Adipose tissue (tissue), 3 donors: Measurements from ENCODE around the gene NME7. TPM values are rescaled to one million over a fixed set of nuclear protein-coding genes. Genes with fewer than 3 reads are reported as not detected.
"Not testable (repeated sequence)": the region's sequence is repeated elsewhere in the genome, so short reads cannot be mapped to it uniquely, and the experiment has no call there.

Experiments used
- H3K27ac ChIP-seq: one replicate; pipeline ENCODE4 v1.5.1; 2013; ENCODE audit warnings: low read depth, low read length
- WGBS, 3 donors: extraction: QIAGEN DNeasy Blood & Tissue Kit; methylation state at CpG; one replicate each; pipeline ENCODE4 v1.1.7; 2013; 5-methylcytosine and 5-hydroxymethylcytosine counted together
- polyA plus RNA-seq, 3 donors: library from polyadenylated mRNA; stranded (reverse); fragments of 200-250 nt; gene quantifications; one replicate each; pipeline ENCODE4 v1.2.3, GENCODE V29; 2013
- donor health status: healthy with polysubstance abuse.
- donor health status: Bipolar disorder and iron deficiency.
- donor health status: healthy.

NME7 gene
- 10 to 100 TPM in 1 of 3 donors, 1 to 10 TPM in 2; 7.2 to 14.3 (median 7.5) TPM for polyA plus RNA-seq

DNA sequence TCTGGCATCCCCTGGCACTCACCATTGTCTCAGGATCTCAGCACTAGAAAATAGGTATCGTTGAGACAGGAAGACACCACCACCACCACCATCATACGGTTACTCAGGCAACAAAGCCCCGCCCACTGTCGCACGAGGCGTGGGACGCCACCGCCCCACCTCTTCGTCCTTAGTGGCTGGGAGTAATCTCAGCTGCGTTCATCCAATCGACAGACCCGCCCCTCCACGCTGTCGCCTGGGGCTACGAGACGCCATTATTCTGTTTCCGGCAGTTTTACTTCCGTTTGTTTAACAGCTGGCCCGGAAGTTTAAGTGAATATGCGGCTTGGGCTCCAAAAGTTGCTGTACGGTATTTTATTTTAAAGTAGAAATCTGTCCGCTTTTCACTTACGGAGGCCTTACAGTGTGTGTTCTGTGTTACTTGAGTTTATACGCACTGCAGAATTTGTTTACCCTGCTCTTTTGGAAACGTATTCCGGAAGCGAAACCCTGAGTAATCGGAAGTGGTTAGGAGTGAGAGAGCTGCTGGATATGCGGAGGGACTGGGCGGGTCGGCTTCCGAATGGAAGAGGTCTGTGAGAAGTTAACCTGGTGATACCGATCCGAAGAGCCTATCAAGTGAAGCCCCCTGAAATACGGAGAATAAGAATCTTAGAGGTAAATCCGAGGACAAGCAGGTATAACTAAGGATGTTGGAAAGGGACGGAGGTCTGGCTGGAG, at the start of gene NME7, which contains the start of gene BLZF1:
Gene NME7 (minus strand): TSS at position 112 of the 720 bp plus-strand sequence. CDS start 87 bp downstream, at position 25.
Gene BLZF1 (plus strand): TSS at position 510 of the 720 bp plus-strand sequence. CDS start 1,328 bp downstream, outside the sequence.
- no peak within 1 kb of the TSS for H3K27ac ChIP-seq
- 0% methylated on average over 37 of the region's 37 CpGs for WGBS, 3 donors

- no peak overlapping the region for H3K27ac ChIP-seq
- WGBS, 3 donors: 84 to 95% (median 86%) methylated on average over 2 of the region's 2 CpGs
These were observed 47.4 kb upstream of the NME7 start for GRCh38 chr1:169414952-169415351.

DNA sequence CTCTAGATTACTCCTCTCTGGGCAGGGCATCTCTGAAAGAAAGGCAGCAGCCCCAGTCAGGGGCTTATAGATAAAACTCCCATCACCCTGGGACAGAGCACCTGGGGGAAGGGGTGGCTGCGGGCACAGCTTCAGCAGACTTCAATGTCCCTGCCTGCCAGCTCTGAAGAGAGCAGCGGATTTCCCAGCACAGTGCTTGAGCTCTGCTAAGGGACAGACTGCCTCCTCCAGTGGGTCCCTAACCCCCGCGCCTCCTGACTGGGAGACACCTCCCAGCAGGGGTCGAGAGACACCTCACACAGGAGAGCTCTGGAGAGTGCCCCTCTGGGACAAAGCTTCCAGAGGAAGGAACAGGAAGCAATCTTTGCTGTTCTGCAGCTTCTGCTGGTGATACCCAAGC, 40.7 kb upstream of the NME7 start:
- 90 to 99% (median 95%) methylated on average over 5 of the region's 5 CpGs for WGBS, 3 donors
- not testable (repeated sequence) for H3K27ac ChIP-seq

GRCh38 chr1:169402578-169402977, 35.0 kb upstream of the NME7 start:
- not testable (repeated sequence) for H3K27ac ChIP-seq
- WGBS, 3 donors: 88 to 100% (median 89%) methylated on average over 1 of the region's 1 CpG

GRCh38 chr1:169395955-169396354, 28.4 kb upstream of the NME7 start:
- whole genome bisulfite sequencing, 3 donors: 97 to 99% (median 98%) methylated on average over 3 of the region's 3 CpGs
- no peak overlapping the region for H3K27ac ChIP-seq

DNA sequence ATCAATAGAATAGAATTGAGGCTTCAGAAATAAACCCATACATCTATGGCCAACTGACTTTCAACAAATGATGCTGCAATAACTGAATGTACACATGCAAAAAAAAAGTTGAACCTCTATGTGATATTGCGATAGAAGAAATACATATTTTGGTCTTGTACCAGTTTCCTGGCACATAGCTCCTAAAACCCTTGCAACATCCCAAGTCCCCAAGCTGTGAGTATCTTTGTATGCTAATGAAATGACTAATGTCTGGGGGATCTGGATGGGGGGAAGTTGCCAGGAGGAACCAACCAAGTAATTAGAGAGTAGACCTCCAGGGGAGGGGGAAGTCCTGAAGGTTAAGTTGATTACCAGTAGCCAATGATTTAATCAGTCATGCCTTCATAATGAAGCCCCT, 24.8 kb upstream of the NME7 start:
- WGBS, 3 donors: 57 to 100% (median 79%) methylated on average over 1 of the region's 1 CpG

DNA sequence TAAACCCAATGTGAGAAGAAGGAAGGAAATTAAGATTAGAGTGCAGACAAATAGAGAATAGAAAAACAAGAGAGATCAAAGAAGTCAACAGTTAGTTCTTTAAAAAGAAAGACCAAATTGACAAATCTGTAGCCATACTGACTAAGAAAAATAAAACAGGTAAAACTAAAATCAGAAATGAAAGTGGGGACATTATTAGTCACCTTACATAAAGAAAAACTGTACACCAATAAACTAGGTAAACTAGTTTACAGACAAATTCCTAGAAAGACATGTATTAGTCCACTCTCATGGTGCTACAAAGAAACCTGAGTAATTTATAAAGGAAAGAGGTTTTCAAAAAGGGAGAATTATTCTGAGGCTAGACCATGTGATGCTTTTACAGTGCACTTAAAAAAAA, 22.7 kb upstream of the NME7 start:
- no peak overlapping the region for H3K27ac ChIP-seq

More for the DNA sequence above, 24.8 kb upstream of the NME7 start:
- H3K27ac ChIP-seq: no peak overlapping the region

DNA sequence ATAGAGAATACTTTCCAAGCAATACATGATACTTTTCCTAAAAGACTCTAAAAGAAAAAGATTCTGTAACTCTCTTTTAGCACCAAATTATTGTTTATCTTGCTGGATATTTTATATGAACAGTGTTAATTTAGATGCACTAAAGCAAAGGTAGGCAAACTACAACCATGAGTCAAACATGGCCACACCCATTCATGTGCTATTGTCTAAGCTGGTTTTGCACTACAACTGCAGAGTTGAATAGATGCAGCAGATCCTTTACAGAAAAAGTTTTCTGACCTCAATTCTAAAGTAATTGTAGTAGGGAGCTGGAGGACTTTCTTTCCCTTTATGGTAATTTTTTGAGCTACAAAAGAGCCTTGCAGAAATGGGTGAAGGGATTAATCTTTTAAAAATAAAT, 19.8 kb upstream of the NME7 start:
- H3K27ac ChIP-seq: no peak overlapping the region

- H3K27ac ChIP-seq: no peak overlapping the region
- 71 to 85% (median 73%) methylated on average over 4 of the region's 4 CpGs for WGBS, 3 donors
These were observed 15.9 kb upstream of the NME7 start for GRCh38 chr1:169383449-169383848.

- H3K27ac ChIP-seq: no peak overlapping the region
These were observed 13.6 kb upstream of the NME7 start for GRCh38 chr1:169381162-169381561.

GRCh38 chr1:169371404-169371803, 3.8 kb upstream of the NME7 start:
- no peak overlapping the region for H3K27ac ChIP-seq
- WGBS, 3 donors: 39 to 63% (median 61%) methylated on average over 1 of the region's 1 CpG

GRCh38 chr1:169368406-169368769, 791 bp upstream of the NME7 start:
- no peak overlapping the region for H3K27ac ChIP-seq
- 0% methylated on average over 16 of the region's 16 CpGs for WGBS, 3 donors

DNA sequence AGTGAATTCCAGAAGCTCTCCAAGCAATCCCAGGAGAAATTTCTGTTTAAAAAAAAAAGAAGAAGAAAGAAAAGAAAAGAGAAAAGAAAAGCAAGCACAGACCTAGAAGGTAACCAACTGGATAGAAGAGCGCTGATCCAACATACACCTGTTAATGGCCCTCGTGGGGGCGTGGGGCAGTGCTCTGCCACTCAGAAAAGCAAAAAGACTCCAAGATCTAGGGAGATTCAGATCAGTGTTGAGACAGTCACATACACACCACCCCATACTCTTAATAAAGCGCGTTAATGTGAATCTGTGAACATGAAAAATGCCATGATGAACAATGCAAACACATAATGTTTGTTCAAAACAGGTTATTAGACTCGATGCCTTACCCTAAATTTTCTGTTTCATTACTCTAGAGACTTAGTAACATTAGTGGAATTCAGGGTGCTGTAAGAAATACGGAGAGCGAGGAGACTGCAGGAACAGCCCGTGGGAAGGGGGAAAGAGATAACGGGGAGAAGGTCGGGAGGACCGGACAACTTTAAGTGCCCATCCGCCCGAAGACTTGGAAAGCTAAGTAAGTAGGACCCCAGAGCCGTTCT, 406 bp downstream of the NME7 start:
- H3K27ac ChIP-seq: no peak overlapping the region
- 5 to 12% (median 11%) methylated on average over 15 of the region's 15 CpGs for WGBS, 3 donors

DNA sequence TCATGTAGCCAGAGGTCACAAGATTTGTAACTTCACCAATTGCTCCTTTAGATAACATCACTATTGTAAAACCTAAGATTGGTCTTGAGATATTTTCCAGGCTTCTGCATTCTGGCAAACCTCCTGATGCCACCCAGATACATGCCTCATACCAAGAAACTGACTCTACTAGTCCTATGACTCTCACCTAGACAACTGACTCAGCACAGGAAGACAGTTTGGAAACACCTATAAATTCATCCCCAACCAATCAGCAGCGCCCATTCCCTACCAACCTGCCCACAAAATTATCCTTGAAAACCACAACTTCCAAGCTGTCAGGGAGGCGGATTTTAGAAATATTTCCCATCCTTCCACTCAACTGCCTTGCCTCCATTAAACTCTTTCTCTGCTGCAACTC, 2.6 kb downstream of the NME7 start:
- 94 to 97% (median 94%) methylated on average over 2 of the region's 2 CpGs for WGBS, 3 donors

GRCh38 chr1:169363046-169363730, 4.4 kb downstream of the NME7 start:
- WGBS, 3 donors: 78 to 91% (median 80%) methylated on average over 5 of the region's 5 CpGs

More for the DNA sequence above, 2.6 kb downstream of the NME7 start:
- no peak overlapping the region for H3K27ac ChIP-seq

DNA sequence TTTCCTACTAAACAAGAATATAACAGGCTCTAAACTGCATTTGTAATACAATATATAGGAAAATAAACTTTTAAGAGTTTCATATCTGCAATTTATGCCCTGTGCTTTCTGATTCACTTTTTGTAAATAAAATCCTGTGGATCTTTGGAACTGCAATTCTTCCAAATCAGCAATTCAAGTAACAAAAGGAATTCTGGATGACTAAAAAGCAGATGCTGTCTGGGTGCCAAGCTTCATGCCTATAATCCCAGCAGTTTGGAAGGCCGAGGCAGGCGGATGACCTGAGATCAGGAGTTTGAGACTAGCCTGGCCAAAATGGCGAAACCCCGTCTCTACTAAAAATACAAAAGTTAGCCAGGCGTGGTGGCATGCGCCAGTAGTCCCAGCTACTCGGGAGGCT, 6.3 kb downstream of the NME7 start:
- 78 to 97% (median 90%) methylated on average over 7 of the region's 7 CpGs for WGBS, 3 donors
- no peak overlapping the region for H3K27ac ChIP-seq

More at GRCh38 chr1:169363046-169363730, 4.4 kb downstream of the NME7 start:
- H3K27ac ChIP-seq: no peak overlapping the region

DNA sequence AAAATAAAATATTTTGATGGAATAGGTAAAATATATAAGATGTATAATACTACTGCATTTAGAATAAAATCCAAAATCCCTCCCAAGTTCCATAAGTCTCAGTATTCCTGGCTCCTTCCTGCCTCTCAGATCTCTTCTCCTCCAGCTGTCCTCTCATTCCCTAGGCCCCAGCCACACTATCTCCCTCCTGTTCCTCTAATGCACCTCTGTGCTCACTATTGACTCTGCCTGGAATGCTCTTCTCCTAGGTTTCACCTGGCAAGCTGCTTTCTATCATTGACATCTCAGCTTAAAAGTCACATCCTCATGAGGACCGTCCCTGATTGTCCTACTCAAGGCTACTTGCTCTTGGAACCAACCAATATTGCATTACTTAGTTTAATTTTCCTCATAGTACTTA, 7.2 kb downstream of the NME7 start:
- WGBS, 3 donors: 93 to 97% (median 96%) methylated on average over 1 of the region's 1 CpG
- H3K27ac ChIP-seq: no peak overlapping the region

DNA sequence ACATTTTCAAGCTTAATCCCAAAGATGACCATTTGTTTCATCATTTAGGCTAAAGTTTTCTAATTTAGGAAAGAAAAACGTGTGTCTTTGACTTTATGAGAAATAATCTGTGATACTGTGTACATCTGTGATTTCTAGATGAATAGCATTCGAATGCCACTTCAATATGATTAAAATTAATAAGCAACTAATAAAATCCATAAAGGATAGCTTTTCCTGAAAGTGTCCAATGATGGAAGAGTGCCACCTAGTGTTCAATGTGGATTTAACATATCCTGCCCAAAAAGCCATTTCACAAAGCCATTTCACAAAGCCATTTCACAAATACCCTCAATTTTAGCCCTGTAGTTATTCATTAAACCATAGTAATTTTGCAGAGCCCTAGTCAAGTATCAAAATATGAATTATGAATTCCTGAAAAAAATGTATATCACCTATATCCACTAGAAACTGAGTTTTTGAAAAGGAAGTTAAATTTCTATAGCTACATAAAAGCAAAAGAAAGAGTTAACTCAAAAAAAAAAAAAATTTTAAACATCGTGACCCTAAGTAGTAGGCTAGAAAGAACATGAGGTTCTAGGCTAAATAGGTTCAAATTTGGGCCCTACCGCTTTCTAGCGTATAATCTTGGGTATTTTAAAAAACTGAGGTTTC, 19.1 kb downstream of the NME7 start:
- no peak overlapping the region for H3K27ac ChIP-seq
- WGBS, 3 donors: 42 to 50% (median 48%) methylated on average over 5 of the region's 5 CpGs

DNA sequence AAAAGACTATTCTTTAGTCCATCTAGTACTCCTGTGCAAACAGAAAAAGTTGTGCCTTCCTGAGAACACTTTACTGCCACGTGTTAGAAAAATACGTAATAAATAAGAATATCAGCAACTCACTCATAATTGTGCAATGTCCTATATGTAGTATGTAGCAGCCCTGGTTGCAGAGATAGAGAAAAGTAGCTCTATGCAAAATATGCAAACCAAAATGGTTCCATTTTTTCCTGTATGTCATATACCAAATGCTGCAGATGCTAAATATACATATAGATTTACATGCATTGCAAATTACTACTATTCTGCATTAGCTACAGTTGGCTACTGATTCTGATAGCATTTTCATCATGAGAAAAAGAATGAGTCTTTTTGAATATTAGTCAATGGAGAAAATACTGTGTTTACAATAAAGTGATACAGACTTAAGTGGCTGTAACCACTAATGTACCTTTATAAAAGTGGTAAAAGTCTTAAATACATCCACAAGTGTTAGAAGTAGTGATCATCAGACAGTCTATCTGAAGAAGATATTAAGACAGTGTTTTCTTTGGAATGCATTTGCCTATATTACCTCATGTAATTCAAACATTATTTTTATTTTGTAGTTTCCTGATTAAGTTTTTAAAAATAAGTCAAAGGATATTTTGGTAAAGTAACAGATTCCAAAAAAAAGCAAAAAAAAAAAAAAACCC, 19.8 kb downstream of the NME7 start:
- no peak overlapping the region for H3K27ac ChIP-seq
- 72 to 78% (median 75%) methylated on average over 2 of the region's 2 CpGs for WGBS, 3 donors
